Measurements from ENCODE around the gene MPHOSPH6.
A peak's percentile ranks its signal among the peaks of the same experiment; 100 is the strongest.
"Not testable (repeated sequence)": the region's sequence is repeated elsewhere in the genome, so short reads cannot be mapped to it uniquely, and the experiment has no call there.

The MPHOSPH6 gene, protein sequence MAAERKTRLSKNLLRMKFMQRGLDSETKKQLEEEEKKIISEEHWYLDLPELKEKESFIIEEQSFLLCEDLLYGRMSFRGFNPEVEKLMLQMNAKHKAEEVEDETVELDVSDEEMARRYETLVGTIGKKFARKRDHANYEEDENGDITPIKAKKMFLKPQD

DNA sequence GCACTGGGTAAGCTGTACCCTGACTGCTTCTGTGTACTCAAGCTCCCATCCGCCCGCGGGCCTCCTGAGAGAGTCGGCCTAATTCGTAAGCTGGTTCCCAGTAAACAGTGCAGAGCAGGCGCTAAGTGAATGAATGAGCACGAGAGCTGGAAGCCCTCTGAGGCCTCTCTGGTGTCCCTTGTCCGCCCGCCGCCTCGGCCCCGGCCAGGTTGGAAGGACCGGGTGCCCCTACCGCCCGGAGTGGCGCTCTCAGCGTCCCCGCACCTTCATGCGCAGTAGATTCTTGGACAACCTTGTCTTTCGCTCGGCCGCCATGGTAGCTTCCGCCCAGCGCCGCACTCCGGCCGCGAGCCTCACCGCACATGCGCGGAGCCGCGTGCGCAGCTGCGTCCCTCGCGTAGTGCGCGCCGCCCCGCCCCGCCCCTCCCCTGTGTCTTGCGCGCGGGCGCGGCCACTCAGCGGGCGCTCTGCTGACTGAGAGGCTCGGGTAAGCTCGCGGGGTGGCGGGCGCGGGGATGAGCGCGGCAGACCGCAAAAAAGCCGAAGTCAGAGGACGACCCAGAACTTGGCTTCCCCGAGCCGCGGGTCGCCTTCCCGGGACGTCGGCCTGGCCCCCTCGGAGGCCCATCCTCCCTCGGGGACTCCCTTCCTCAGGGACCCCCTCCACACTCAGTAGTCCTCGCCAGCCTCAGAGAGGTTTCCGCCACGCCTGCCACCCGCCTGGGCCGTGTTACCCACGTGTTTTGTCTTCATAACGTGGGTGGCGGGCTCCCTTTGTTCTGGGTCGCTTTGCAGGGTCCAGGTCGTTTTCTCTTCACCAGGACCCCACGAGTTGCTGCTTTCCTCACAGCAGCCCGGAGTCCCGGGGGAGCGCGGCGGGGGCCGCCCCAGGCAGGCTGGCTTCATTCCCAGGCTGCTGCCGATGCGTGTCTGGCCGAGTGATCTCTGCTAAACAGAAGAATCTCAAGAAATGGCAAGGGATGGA is at the start of gene MPHOSPH6:
MPHOSPH6 (minus strand) TSS at position 364 of the 985 bp plus-strand sequence; CDS start at position 315, 49 bp downstream.
- TF ChIP-seq, protein P1, sequence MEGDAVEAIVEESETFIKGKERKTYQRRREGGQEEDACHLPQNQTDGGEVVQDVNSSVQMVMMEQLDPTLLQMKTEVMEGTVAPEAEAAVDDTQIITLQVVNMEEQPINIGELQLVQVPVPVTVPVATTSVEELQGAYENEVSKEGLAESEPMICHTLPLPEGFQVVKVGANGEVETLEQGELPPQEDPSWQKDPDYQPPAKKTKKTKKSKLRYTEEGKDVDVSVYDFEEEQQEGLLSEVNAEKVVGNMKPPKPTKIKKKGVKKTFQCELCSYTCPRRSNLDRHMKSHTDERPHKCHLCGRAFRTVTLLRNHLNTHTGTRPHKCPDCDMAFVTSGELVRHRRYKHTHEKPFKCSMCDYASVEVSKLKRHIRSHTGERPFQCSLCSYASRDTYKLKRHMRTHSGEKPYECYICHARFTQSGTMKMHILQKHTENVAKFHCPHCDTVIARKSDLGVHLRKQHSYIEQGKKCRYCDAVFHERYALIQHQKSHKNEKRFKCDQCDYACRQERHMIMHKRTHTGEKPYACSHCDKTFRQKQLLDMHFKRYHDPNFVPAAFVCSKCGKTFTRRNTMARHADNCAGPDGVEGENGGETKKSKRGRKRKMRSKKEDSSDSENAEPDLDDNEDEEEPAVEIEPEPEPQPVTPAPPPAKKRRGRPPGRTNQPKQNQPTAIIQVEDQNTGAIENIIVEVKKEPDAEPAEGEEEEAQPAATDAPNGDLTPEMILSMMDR (IDR thresholded peaks at IDR 0.05; ENCODE audit: low read depth, low read length, missing control alignments): no peak
- DNase-seq (ENCODE audit: low read depth): peak; percentile 64
- H3K4me3 ChIP-seq (ENCODE audit: low read depth, low read length): peak within 1 kb of the TSS; percentile 81
- in situ Hi-C loops (cut with HindIII; ENCODE audit: low sequenced_read_pairs): no loop called here

DNA sequence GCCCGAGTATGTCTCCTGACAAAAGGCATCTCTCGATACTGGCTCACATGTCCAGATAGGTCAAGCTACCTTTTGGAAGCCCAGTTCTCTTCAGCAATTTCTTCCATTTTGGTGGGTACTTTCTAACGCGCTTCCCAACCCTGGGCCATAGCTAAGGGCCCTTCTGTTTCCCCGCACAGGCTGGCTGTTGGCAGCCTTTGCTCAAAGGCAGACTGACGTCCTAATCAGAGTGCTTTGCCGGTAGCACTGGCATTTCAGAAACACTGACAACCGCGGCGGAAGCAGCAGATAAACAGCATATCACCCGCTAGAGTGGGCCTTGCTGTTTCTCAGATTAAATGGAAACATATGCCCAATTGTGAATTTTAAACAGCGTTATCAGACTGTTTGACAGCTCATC is 49.3 kb upstream of the MPHOSPH6 start:
- TF ChIP-seq, protein P1 (IDR thresholded peaks at IDR 0.05; ENCODE audit: low read depth, low read length, missing control alignments): no peak
- no peak overlapping the region for H3K4me3 ChIP-seq (ENCODE audit: low read depth, low read length)
- DNase-seq (ENCODE audit: low read depth): no peak
- in situ Hi-C loops (cut with HindIII; ENCODE audit: low sequenced_read_pairs): no loop called here

DNA sequence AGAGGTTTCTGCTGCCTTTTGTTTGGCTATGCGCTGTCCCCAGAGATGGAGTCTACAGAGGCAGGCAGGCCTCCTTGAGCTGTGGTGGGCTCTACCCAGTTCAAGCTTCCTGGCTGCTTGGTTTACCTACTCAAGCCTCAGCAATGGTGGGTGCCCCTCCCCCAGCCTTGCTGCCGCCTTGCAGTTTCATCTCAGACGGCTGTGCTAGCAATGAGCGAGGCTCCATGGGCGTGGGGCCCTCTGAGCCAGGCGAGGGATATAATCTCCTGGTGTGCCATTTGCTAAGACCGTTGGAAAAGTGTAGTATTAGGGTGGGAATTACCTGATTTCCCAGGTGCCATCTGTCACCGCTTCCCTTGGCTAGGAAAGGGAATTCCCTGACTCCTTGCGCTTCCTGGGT is 39.3 kb upstream of the MPHOSPH6 start:
- H3K4me3 ChIP-seq (ENCODE audit: low read depth, low read length); DNase-seq (ENCODE audit: low read depth); in situ Hi-C loops (cut with HindIII; ENCODE audit: low sequenced_read_pairs): not testable (repeated sequence)

DNA sequence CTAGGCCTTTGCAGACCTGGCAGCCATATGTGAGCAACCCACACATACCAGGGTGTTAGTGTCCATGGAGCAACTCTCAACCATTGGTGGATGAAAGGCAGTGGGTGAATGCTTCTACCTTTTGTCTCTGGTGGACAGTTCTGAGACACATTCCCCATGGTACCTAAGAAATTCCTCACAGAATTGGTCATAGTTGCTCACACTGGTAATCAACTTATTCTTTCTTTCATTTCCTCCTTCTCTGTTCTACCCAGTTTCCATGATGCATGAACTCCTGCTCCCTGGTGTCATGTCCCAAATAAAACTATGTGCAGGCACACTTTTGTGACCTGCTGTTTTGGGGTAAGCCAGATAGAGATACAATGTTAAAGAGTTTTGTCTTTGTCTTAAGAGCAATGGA is 33.2 kb upstream of the MPHOSPH6 start:
- H3K4me3 ChIP-seq (ENCODE audit: low read depth, low read length): no peak overlapping the region
- in situ Hi-C loops (cut with HindIII; ENCODE audit: low sequenced_read_pairs): no loop called here
- DNase-seq (ENCODE audit: low read depth): no peak
- TF ChIP-seq, protein P1 (IDR thresholded peaks at IDR 0.05; ENCODE audit: low read depth, low read length, missing control alignments): no peak

DNA sequence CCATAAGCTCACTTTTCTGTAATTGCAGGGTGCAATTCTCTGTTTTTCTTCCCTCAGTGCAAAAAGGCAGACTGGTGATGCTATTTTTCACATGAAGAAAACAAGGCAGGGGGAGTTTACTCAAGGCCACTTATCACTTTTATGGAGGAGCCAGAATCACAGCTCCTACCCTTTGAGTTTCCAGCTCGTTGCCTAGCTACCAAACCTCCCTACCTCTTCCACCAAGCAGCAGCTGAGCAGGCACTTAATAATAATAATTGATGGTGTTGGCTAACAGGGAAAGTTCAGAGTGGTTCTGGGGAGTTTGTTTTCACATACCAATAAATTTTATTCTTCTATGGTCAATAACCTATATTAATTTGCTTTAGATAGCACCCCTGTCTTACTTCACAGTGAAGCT is 31.9 kb upstream of the MPHOSPH6 start:
- H3K4me3 ChIP-seq (ENCODE audit: low read depth, low read length): no peak overlapping the region
- TF ChIP-seq, protein P1 (IDR thresholded peaks at IDR 0.05; ENCODE audit: low read depth, low read length, missing control alignments): no peak
- in situ Hi-C loops (cut with HindIII; ENCODE audit: low sequenced_read_pairs): no loop called here
- no peak for DNase-seq (ENCODE audit: low read depth)

DNA sequence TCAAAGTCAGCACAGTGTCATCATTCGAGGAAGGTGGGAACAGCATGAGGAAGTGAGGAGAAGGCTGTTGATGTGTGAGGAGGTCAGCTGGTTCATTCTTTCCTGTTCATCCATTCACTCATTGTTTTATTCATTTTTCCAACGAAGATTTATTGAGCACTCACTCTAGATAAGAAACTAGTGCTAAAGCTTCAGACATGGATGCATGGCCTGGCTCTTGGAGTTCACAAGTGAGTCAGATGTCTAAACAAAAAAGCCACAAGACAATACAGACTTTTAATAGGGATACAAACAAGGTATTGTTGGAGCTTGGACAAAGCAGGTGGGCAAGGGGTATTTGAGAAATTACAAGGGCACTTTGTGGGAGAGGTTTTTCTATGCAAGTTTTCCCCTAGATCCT is 31.3 kb upstream of the MPHOSPH6 start:
- no peak overlapping the region for H3K4me3 ChIP-seq (ENCODE audit: low read depth, low read length)
- in situ Hi-C loops (cut with HindIII; ENCODE audit: low sequenced_read_pairs): no loop called here
- TF ChIP-seq, protein P1 (IDR thresholded peaks at IDR 0.05; ENCODE audit: low read depth, low read length, missing control alignments): no peak
- no peak for DNase-seq (ENCODE audit: low read depth)

DNA sequence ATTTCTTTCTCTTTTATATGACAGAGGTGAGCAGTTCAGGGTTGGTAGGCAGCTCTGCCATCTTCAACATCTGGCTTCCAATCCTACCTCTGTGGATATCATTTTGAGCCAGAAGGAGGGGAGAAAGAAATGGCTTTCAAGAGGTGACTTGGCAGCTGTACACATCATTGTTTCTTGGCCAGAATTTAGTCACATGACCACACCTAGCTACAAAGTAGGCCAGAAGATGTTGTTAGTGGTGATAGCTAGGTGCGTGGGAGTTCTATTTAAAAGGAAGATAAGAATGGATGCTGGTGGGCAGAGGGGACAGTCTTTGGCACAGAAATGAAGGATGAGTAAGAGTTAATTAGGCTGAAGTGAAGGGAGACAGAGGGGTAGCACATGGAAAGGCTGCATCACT is 29.2 kb upstream of the MPHOSPH6 start:
- no peak for DNase-seq (ENCODE audit: low read depth)

More for the DNA sequence above, 29.2 kb upstream of the MPHOSPH6 start:
- in situ Hi-C loops (cut with HindIII; ENCODE audit: low sequenced_read_pairs): no loop called here
- TF ChIP-seq, protein P1 (IDR thresholded peaks at IDR 0.05; ENCODE audit: low read depth, low read length, missing control alignments): no peak
- H3K4me3 ChIP-seq (ENCODE audit: low read depth, low read length): no peak overlapping the region
